ENCODE data around the gene GALNS.

The GALNS gene

DNA sequence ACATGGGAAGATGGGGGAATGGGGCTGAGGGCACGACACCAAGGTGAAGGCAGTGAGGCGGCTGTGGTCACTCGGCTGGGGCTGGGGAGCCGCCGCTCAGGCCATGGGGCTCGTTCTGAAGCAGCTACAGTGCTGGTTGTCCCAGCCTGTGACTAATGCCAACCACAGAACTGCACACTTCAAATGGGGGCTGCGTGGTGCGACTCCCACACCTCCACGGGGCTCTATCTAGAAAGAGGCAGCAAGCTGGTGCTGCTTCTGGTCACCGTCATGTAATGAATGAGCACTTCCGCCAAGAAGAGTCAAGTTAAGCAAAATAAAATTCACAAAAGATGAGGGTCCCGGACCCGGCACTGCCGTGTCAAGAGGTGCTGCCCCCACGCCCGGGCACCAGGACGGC is 20.0 kb downstream of the GALNS start:
- TF ChIP-seq, protein P1, sequence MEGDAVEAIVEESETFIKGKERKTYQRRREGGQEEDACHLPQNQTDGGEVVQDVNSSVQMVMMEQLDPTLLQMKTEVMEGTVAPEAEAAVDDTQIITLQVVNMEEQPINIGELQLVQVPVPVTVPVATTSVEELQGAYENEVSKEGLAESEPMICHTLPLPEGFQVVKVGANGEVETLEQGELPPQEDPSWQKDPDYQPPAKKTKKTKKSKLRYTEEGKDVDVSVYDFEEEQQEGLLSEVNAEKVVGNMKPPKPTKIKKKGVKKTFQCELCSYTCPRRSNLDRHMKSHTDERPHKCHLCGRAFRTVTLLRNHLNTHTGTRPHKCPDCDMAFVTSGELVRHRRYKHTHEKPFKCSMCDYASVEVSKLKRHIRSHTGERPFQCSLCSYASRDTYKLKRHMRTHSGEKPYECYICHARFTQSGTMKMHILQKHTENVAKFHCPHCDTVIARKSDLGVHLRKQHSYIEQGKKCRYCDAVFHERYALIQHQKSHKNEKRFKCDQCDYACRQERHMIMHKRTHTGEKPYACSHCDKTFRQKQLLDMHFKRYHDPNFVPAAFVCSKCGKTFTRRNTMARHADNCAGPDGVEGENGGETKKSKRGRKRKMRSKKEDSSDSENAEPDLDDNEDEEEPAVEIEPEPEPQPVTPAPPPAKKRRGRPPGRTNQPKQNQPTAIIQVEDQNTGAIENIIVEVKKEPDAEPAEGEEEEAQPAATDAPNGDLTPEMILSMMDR (conservative IDR thresholded peaks at IDR 0.05; ENCODE audit: low read depth), result no peak
- ChIA-PET POLR2A (ENCODE audit: low non-redundant PET) (no interaction called here), CTCF (no interaction called here)
- H3K27ac ChIP-seq, result peak overlapping the region; percentile 3; the same call in 1 of the 2 replicates
- DNase-seq (ENCODE audit: low spot score), result no peak

DNA sequence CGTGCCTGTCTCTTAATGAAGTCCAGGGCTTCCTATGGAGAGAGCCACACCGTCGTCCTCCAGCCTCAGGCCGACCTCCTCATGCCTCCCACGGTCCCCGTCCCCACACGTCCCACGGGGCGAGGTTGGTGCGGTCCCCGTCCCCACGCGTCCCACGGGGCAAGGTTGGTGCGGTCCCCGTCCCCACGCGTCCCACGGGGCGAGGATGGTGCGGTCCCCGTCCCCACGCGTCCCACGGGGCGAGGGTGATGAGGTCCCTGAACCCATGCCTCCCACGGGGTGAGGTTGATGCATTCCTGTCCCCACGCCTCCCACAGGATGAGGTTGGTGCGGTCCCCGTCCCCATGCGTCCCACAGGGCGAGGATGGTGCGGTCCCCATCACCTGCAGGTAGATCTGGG is 20.9 kb downstream of the GALNS start:
- ChIA-PET POLR2A (ENCODE audit: low non-redundant PET) (no interaction called here), CTCF (no interaction called here)
- TF ChIP-seq, protein P1 (conservative IDR thresholded peaks at IDR 0.05; ENCODE audit: low read depth), result no peak
- no peak for DNase-seq (ENCODE audit: low spot score)
- H3K27ac ChIP-seq, result no peak overlapping the region

DNA sequence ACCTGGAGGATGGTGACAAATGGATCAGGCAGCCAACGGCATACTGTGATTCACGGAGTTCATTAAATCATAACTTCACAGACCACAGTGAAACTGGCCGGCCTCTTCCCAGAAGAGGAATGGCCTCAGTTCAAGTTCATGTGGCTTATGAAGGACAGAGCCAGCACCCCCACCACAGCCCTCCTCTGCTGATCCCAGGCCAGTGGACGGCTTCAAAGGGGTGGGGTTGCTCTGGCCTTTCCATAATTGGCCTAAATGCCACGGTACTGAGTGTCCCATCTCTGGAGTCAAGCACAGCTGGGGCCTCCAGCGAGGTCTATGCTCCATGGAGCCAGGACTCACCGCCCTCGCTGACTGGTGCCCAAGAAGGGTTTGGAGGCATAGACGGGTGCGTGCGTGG is 21.4 kb downstream of the GALNS start:
- POLR2A ChIA-PET (ENCODE audit: low non-redundant PET), result no interaction called here
- CTCF ChIA-PET, result no interaction called here
- H3K27ac ChIP-seq, result no peak overlapping the region
- DNase-seq (ENCODE audit: low spot score), result no peak
- TF ChIP-seq, protein P1 (conservative IDR thresholded peaks at IDR 0.05; ENCODE audit: low read depth), result no peak

DNA sequence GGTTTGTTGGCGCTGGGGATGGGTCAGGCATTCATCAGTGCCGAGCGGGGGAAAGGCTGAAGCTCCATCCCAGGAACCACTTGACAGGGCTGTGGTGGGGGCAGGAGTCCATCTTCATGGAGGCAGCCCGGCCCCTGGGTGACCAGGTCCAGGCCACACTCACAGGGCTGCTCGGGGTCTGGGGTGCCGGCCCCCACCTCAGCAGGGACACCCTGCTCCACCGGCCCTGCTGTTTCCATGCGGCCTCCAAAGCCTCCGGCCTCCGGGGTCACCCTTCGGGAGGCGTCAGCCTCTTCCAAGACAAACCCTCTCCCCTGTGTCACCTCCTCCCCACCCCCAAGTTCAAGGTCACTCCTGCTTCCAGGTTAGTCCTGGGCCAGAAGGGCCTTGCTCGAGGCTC is 22.1 kb downstream of the GALNS start:
- TF ChIP-seq, protein P1 (conservative IDR thresholded peaks at IDR 0.05; ENCODE audit: low read depth), result no peak
- H3K27ac ChIP-seq, result no peak overlapping the region
- POLR2A ChIA-PET (ENCODE audit: low non-redundant PET), result no interaction called here
- CTCF ChIA-PET, result interaction anchor here (1.1 kb wide), 1 partner anchor 215 kb away, joined by 3 read pairs; no protein-coding TSS in a partner anchor
- no peak for DNase-seq (ENCODE audit: low spot score)

DNA sequence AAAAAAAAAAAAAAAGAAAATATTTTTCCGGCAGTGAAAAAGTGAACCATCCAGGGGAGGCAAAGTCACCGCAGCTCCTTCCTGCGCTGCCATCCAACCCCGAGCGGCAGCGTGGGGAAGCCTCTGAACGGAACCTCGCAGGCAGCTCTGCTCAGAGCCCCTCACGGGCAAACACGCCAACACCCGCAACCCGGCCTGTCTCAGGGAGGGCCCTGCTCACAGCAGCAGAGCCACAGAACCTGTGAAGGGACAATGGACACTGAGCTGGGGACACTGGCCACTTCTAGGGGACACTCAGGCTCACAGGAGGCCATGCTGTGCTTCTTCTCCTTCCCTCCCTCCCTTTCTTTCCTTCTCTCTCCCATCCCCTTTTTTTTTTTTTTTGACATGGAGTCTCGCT is 23.7 kb downstream of the GALNS start:
- H3K27ac ChIP-seq, result peak overlapping the region; percentile 68
- TF ChIP-seq, protein P1 (conservative IDR thresholded peaks at IDR 0.05; ENCODE audit: low read depth), result no peak
- DNase-seq (ENCODE audit: low spot score), result no peak
- CTCF ChIA-PET, result no interaction called here
- POLR2A ChIA-PET (ENCODE audit: low non-redundant PET), result no interaction called here

DNA sequence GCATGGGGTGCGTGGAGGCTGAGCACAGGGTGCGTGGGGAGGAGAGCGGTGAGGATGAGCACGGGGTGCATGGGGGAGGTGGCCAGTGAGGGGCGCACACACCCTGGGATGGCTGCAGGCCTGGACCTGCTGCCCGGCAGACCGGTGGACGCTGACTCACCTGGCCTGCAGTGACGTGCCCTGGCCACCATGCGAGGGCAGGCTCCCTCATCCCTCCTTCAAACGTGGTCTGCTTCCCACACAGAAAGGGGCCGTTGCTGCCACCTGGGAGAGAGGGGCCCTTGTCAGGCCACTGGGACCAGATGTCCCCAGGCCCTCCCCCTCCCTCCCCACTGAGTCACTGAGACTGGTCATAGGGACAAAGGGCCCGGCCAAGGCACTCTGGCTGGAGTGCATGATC is 24.9 kb downstream of the GALNS start:
- ChIA-PET POLR2A (ENCODE audit: low non-redundant PET) (no interaction called here), CTCF (no interaction called here)
- peak overlapping the region; percentile 68 for H3K27ac ChIP-seq
- TF ChIP-seq, protein P1 (conservative IDR thresholded peaks at IDR 0.05; ENCODE audit: low read depth), result peak; percentile 33; the same call in 1 of the 2 replicates
- DNase-seq (ENCODE audit: low spot score), result peak; percentile 65

DNA sequence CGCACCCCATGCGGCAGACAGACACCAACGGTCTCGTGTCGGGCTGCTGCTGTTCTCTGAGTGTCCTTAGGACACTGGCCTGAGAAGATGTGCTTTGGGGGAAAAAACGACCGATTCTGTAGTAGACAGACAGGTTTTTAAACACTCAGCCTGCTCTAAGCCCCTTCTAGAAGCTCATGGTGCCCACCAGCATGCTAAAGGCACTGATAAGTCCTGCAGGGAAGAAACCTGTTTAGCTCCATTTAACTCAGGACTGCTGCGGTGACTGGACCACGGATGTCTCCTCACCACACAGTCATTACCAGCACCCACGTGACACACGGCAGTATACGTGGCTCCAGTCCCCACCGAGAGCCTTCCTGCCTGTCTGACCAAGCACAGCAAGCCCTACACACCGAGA is 26.0 kb downstream of the GALNS start:
- peak overlapping the region; percentile 30 for H3K27ac ChIP-seq
- CTCF ChIA-PET, result no interaction called here
- POLR2A ChIA-PET (ENCODE audit: low non-redundant PET), result no interaction called here
- no peak for DNase-seq (ENCODE audit: low spot score)
- TF ChIP-seq, protein P1 (conservative IDR thresholded peaks at IDR 0.05; ENCODE audit: low read depth), result no peak
